DND-41 (cell line): Measurements from ENCODE around the gene ACACA.
"Not testable (repeated sequence)": the region's sequence is repeated elsewhere in the genome, so short reads cannot be mapped to it uniquely, and the experiment has no call there.

Experiments
- CTCF ChIP-seq: IDR thresholded peaks from 2 replicates; pipeline ENCODE4 v1.5.1; 2012; ENCODE audit warnings: borderline replicate concordance, low read length, moderate library complexity, mild to moderate bottlenecking; ENCODE audit not compliant: poor library complexity, severe bottlenecking; ENCODE audit errors: extremely low read depth
- EZH2 ChIP-seq: IDR thresholded peaks from 3 replicates; pipeline ENCODE4 v1.6.1; 2012; ENCODE audit warnings: borderline replicate concordance, low read depth, mild to moderate bottlenecking, moderate library complexity, low read length, inconsistent platforms; ENCODE audit not compliant: severe bottlenecking

GRCh38 chr17:37073464-37073863 is 333.2 kb downstream of the ACACA start:
- not testable (repeated sequence) for TF ChIP-seq EZH2, CTCF
